HCT116 (cell line): ENCODE data around the gene RPS27L.

ENCODE experiments used
- CTCF ChIP-seq, 3 experiments: fragments of 200-600 bp in 1 of 3; sonication (generic) in 1 of 3; IDR thresholded peaks in 2 of 3; conservative IDR thresholded peaks in 1 of 3; 2 replicates each; pipeline ENCODE4 v1.5.1; 2012 to 2017; ENCODE audit warnings: low read depth in 2 of 3, low read length in 2 of 3, antibody characterized with exemption in 1 of 3, borderline replicate concordance in 1 of 3, control low read depth in 1 of 3, mild to moderate bottlenecking in 1 of 3, mixed read lengths in 1 of 3, mixed run types in 1 of 3, moderate library complexity in 1 of 3; ENCODE audit not compliant: insufficient read depth in 1 of 3
- EZH2 ChIP-seq: fragments of 200-600 bp; sonication (generic); IDR thresholded peaks from 2 replicates; pipeline ENCODE4 v1.6.1; 2017; ENCODE audit warnings: antibody characterized with exemption, mixed run types
- EZH2phosphoT487 ChIP-seq: fragments of 200-600 bp; IDR thresholded peaks from 2 replicates; pipeline ENCODE4 v1.6.1; 2018; ENCODE audit warnings: antibody characterized with exemption, borderline replicate concordance
- POLR2A ChIP-seq: IDR thresholded peaks from 2 replicates; pipeline ENCODE4 v1.7.0; 2011; ENCODE audit warnings: borderline replicate concordance; ENCODE audit not compliant: insufficient read depth, insufficient read length; ENCODE audit errors: extremely low read depth
- SIN3A ChIP-seq: IDR thresholded peaks from 2 replicates; pipeline ENCODE4 v1.6.1; 2012; ENCODE audit warnings: low read depth
- SP1 ChIP-seq: IDR thresholded peaks from 2 replicates; pipeline ENCODE4 v1.6.1; 2012; ENCODE audit warnings: low read depth
- TCF7L2 ChIP-seq: IDR thresholded peaks from 2 replicates; pipeline ENCODE4 v1.7.0; 2011; ENCODE audit warnings: borderline replicate concordance, inconsistent platforms; ENCODE audit not compliant: insufficient read depth, insufficient read length; ENCODE audit errors: extremely low read depth
- YY1 ChIP-seq: IDR thresholded peaks from 2 replicates; pipeline ENCODE4 v1.6.1; 2011; ENCODE audit warnings: low read length, low read depth, moderate library complexity, mild to moderate bottlenecking; ENCODE audit not compliant: insufficient replicate concordance; ENCODE audit errors: extremely low read depth
- ZNF274 ChIP-seq: fragments of 200-500 bp; sonication (Bioruptor generic); IDR thresholded peaks from 2 replicates; pipeline ENCODE4 v1.6.1; 2014; ENCODE audit warnings: mild to moderate bottlenecking, low read depth, low read length, inconsistent platforms
- TF ChIP-seq, protein P1 (sequence below): IDR thresholded peaks from 2 replicates; pipeline ENCODE4 v1.6.1; 2012
- TF ChIP-seq, protein P2 (sequence below): IDR thresholded peaks from 2 replicates; pipeline ENCODE4 v1.6.1; 2012; ENCODE audit warnings: low read depth

- TF ChIP-seq CTCF (IDR thresholded peaks at IDR 0.05 in 2 of 3, conservative IDR thresholded peaks at IDR 0.05 in 1 of 3; ENCODE audit: borderline replicate concordance in 1 of 3, insufficient read depth in 1 of 3, low read depth in 2 of 3, low read length in 2 of 3), result no peak
- no peak for TF ChIP-seq EZH2phosphoT487
- TF ChIP-seq, protein P1, sequence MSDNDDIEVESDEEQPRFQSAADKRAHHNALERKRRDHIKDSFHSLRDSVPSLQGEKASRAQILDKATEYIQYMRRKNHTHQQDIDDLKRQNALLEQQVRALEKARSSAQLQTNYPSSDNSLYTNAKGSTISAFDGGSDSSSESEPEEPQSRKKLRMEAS, result no peak
- TF ChIP-seq EZH2, result no peak
- TF ChIP-seq POLR2A, result no peak
- no peak for TF ChIP-seq SP1
- TF ChIP-seq, protein P2, sequence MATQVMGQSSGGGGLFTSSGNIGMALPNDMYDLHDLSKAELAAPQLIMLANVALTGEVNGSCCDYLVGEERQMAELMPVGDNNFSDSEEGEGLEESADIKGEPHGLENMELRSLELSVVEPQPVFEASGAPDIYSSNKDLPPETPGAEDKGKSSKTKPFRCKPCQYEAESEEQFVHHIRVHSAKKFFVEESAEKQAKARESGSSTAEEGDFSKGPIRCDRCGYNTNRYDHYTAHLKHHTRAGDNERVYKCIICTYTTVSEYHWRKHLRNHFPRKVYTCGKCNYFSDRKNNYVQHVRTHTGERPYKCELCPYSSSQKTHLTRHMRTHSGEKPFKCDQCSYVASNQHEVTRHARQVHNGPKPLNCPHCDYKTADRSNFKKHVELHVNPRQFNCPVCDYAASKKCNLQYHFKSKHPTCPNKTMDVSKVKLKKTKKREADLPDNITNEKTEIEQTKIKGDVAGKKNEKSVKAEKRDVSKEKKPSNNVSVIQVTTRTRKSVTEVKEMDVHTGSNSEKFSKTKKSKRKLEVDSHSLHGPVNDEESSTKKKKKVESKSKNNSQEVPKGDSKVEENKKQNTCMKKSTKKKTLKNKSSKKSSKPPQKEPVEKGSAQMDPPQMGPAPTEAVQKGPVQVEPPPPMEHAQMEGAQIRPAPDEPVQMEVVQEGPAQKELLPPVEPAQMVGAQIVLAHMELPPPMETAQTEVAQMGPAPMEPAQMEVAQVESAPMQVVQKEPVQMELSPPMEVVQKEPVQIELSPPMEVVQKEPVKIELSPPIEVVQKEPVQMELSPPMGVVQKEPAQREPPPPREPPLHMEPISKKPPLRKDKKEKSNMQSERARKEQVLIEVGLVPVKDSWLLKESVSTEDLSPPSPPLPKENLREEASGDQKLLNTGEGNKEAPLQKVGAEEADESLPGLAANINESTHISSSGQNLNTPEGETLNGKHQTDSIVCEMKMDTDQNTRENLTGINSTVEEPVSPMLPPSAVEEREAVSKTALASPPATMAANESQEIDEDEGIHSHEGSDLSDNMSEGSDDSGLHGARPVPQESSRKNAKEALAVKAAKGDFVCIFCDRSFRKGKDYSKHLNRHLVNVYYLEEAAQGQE, result no peak
- no peak for TF ChIP-seq YY1
- no peak for TF ChIP-seq TCF7L2
- no peak for TF ChIP-seq ZNF274
- no peak for TF ChIP-seq SIN3A
Observed at GRCh38 chr15:63165166-63165859, 8.0 kb upstream of the RPS27L start.
